GM18861 (cell line): Measurements from ENCODE around the gene TDRD7.
A peak's percentile ranks its signal among the peaks of the same experiment; 100 is the strongest.

Source experiments
- ATAC-seq: cut with Tn5 transposase; IDR thresholded peaks from one replicate; pipeline ENCODE4 v1.9.1; 2021; ENCODE audit not compliant: unreplicated experiment

Gene TDRD7

GRCh38 chr9:97502984-97503861, 91.3 kb downstream of the TDRD7 start:
- ATAC-seq: no peak

GRCh38 chr9:97503862-97504210, 91.9 kb downstream of the TDRD7 start:
- no peak for ATAC-seq

DNA sequence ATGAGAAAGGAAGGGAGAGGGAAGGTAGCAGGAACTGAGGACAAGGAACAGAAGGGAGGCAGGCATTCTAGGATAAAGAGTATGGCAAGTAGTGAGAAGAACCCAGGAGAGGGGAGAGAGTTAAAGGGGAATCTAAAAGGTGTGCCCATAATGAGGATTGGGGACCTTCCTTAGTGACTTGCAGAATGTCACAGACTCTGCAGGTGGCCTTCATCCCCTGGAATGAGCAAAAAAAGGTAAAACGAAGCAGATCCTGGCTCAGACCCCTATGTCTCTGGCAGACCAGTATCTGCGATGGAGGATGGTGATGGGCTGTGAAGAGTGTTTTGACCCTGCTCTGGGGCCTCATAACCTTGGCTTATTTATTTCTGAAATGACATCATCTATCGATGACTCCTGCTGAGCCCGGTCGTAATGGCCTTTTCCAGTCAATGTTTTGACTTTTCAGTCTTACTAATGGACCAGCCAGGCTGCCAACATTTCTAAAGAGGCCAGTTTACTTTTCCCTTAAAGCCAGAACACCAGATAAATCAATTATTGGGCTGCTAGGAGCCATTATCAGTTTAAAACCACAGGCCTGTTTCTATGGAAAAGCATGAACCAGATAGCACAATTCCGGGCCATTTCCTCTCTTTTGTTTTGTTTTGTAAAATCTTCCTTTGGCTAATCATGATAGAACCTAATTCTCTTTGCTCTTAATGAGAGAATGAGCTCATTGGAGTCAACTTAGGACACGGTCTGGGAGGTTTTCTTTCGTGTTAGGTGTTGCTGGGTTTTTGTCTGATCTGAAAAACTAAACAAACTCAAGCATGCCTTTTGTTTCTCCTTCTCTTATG, 92.7 kb downstream of the TDRD7 start:
- no peak for ATAC-seq

DNA sequence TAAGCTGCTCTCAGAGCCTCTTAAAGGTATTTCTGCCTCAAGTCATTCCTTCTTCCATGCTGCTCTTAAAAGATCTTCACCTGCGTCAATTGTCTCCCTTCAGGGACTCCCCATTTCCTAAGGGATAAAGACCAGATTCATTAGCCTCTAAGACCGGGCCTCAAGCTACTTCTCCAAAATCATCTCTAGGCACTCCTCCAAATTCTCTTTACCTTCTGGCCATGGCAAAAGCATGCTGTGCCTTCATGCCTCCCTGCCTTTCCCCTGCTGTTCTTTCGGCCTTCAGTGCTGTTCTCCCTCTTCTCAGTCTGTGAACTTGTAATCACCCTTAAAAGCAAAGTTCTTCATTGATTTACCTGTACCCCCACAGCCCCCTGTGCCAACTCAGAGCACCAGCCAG, 93.9 kb downstream of the TDRD7 start:
- no peak for ATAC-seq

- no peak for ATAC-seq
Observed at GRCh38 chr9:97506306-97506705, 94.4 kb downstream of the TDRD7 start.

DNA sequence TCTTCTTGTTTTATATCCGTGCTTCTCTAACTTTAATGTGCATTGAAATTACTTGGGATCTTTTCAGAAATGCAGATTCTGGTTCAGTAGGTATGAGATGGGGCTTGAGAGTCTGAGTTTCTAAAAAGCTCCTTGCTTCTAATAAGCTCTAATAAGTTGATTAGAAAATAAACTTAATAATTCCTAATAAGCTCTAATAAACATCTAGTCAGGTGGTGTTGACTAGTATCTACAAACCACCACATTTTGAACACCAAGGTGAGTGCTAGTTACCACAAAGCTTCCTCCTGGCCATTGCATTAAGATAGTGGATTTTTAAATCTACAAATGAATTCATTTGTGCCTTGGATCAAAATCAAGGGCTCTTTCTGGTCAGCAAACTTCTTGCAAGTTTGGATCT, 94.9 kb downstream of the TDRD7 start:
- ATAC-seq: no peak

DNA sequence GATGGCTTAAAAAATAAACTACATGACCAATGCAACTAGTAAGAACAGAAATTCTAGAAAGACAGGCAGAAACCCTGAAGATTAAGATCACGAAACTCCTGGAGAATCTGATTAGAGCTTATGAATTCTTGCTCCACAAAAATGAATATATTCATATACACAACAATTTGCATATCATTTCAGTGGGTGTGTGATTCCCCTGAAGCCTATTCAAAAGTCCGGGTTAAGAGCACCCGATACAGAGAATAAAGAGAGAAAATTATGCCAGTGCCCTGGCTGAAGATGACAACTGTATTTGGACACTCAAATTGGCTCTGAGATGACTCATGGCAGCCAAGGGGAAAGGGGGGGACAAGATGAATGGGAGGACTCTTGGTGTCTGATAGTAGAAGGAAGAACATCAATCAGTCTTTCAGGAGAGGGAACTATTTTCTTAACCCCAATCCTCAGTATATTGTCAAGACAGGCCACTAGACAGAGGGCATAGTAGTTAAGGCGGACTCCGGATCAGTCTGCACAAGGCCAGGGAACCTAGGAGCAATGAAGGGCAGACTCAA, 95.6 kb downstream of the TDRD7 start:
- ATAC-seq: no peak

DNA sequence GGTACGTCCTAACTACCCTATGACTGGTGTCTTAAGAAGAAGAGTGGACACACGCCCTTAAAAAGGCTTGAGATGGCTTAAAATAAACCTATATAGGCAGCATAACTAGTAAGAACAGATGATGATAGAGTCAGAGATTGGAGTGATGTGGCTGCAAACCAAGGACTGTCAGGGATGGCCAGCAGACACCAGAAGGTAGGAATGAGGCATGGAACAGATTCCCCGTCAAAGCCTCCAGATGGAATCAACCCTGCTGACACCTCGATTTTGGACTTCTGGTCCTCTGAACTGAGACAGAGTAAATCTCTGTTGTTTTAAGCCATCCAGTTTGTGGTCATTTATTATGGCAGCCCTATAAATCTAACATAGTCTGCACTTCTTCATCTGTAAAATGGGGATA, 97.0 kb downstream of the TDRD7 start:
- no peak for ATAC-seq

GRCh38 chr9:97510797-97511654, 99.1 kb downstream of the TDRD7 start:
- peak; percentile 75 for ATAC-seq

DNA sequence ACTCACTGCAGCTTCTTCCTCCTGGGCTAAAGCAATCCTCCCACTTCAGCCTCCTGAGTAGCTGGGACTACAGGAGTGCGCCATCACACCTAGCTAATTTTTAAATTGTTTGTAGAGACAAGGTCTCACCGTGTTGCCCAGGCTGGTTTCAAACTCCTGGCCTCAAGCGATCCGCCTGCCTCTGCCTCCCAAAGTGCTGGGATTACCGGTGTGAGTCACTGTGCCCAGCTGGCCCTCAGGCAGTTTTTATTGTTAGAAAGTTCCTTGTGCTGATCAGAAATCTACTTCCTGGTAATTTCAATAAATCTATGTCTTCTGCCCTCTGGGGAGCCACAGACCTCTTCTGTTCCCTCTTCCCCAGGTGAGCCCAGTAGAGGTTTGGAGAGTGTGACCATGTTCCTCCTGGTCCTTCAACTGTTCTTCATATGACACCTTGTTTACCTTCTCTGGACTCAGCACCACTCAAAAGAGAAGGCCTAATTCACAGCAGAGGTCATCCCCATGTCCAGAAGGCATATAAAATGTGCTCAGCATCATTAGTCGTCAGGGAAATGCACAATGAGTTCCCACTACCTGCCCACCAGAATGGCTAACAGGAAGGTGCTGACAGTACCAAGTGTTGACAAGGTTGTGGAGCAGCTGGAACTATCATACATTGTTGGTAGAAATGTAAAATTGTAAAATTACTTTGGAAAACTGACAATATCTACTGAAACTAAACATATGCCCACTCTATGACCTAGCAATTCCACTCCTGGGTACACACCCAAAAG, 99.9 kb downstream of the TDRD7 start:
- no peak for ATAC-seq

GRCh38 chr9:97512966-97513560, 101.2 kb downstream of the TDRD7 start:
- ATAC-seq: no peak

DNA sequence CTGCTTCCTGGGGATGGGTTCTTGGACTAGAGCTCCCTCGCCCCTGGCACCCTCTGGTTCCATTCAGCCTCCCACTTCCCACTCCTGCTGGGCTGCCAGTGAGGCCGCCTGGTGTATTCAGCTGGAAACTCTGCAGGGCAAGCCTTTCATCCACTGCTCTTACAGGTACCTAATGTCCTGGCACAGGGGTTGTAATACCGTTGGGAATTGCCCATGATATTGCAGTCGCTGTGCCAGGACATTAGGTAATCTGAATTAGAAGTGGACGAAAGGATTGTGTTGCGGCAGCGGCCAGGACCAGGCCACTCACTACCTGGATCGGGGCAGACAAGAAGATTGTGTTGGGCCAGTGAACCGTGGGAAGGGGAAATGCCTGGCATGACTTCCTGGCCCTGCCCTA, 102.6 kb downstream of the TDRD7 start:
- ATAC-seq: no peak

GRCh38 chr9:97515662-97516061, 103.8 kb downstream of the TDRD7 start:
- ATAC-seq: no peak

- ATAC-seq: no peak
Observed at GRCh38 chr9:97516111-97516510, 104.2 kb downstream of the TDRD7 start.

- ATAC-seq: no peak
Observed at GRCh38 chr9:97517331-97518089, 105.6 kb downstream of the TDRD7 start.

DNA sequence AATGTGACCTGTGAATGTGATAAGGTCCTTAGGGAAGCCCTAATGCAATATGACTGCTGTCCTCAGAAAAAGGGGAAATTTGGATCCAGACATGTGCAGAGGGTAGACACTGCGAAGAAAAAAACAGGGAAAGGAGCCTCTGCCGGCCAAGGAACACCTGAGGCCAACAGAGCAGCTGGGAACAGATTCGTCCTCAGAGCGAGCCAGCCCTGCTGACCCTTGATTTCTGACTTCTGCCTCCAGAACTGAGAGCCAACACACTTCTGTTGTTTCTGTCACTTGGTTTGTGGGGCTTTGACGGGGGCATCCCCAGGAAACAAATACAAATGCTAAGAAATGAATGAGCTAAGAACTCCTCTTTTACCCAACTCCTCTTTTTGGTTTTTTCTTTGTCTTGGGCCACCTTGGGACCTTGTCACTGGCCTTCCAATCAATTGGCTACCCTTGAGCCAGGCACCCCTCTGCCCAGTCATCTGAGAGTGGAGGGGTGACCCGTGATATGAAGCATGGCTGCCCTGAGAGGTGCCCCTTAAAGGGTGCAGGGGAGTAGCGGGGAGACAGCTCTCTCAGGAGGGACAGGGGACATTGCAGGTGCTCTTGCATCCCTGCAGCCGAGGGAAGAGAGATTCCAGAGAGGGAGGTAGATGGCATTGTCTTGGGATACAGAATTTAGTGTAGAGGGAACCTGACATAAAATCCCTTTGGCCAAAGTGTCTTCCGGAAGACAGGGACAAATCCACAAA, 106.4 kb downstream of the TDRD7 start:
- no peak for ATAC-seq

DNA sequence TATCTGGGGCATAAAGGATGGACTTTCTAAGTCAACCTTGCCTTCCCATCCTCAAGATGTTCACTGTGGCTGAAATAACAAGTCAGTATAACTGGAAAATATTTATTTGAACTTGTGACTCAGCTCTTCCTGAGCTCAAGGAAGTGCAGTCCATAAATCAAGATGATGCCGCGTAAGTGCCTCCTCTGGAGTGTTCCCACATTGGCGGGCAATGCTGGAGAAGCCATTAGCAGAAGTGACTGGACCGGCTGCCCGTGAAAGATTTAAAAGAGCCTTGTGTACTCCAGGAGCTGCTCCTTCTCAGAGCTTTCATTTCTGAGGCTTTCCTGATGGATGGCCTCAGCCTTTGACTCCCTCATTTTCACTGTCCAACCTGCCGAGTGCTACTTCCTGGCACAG, 107.0 kb downstream of the TDRD7 start:
- ATAC-seq: no peak

DNA sequence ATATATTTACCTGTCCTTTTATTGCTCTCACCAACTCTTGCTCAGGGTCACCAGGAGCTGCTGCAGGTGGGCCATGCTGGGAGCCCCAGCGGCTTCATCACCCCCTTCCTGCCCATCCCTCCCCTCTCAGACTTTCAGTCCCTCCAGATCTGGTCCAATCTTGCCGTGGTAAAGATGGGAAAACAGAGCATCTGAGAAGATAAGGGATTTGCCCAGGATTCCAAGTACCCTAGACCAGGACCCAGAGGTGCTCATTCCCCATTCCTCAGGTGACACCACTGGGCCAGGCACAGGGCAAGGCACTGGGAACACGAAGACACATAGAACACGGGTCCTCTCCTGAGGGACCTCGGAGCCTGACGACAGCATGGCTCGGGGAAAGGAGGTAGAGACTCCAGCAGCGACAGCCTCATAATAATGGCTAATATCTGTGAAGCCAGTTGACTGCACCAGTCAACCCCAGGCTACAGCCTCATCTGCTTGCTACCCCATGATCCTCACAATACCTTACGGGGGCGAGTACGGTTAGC, 107.6 kb downstream of the TDRD7 start:
- ATAC-seq: no peak
